SK-N-MC (cell line): ENCODE results near the gene CARD10.
"Not testable (repeated sequence)": the region's sequence is repeated elsewhere in the genome, so short reads cannot be mapped to it uniquely, and the experiment has no call there.

Experiments used
- DNase-seq: peaks from one replicate; pipeline ENCODE4 v3.0.0-alpha.2; 2011; ENCODE audit warnings: low read depth, low spot score
- H3K27ac ChIP-seq: fragments of 200-600 bp; sonication (generic); 2 replicates; pipeline ENCODE4 v1.5.1; 2016; ENCODE audit warnings: mixed run types
- H3K36me3 ChIP-seq: fragments of 200-600 bp; sonication (generic); 2 replicates; pipeline ENCODE4 v1.6.1; 2017; ENCODE audit warnings: antibody characterized with exemption, low read length, mixed read lengths; ENCODE audit not compliant: insufficient read depth
- H3K4me3 ChIP-seq: fragments of 200-600 bp; sonication (generic); 2 replicates; pipeline ENCODE4 v1.5.1; 2016
- H3K9ac ChIP-seq: fragments of 200-600 bp; sonication (generic); 2 replicates; pipeline ENCODE4 v1.8.0; 2017; ENCODE audit warnings: mixed run types, mixed read lengths; ENCODE audit not compliant: insufficient read length
- H3K9me3 ChIP-seq: fragments of 200-600 bp; sonication (generic); 2 replicates; pipeline ENCODE4 v1.6.1; 2017; ENCODE audit warnings: low read depth, mild to moderate bottlenecking, antibody characterized with exemption, low read length, moderate library complexity, mixed read lengths
- EZH2 ChIP-seq: fragments of 200-600 bp; sonication (generic); IDR thresholded peaks from one replicate; pipeline ENCODE4 v1.6.1; 2017; ENCODE audit warnings: antibody characterized with exemption
- FOXP2 ChIP-seq: optimal IDR thresholded peaks from 2 replicates; pipeline ENCODE3; 2011; ENCODE audit warnings: mild to moderate bottlenecking, moderate library complexity; ENCODE audit not compliant: insufficient read depth; ENCODE audit errors: extremely low read length, control extremely low read depth
- POLR2AphosphoS5 ChIP-seq: IDR thresholded peaks from 2 replicates; pipeline ENCODE4 v1.6.1; 2012; ENCODE audit warnings: mild to moderate bottlenecking, low read depth, low read length, borderline replicate concordance

The CARD10 gene

GRCh38 chr22:37471727-37472417 lies 47.3 kb downstream of the CARD10 start:
- no peak overlapping the region for H3K9ac ChIP-seq
- H3K4me3 ChIP-seq: no peak overlapping the region
- no peaks in the 10 kb centered on the region for H3K9me3 ChIP-seq
- TF ChIP-seq POLR2AphosphoS5 (no peak), FOXP2 (no peak), EZH2 (no peak)
- no peak for DNase-seq
- H3K36me3 ChIP-seq: no peaks in the 10 kb centered on the region
- H3K27ac ChIP-seq: no peak overlapping the region

DNA sequence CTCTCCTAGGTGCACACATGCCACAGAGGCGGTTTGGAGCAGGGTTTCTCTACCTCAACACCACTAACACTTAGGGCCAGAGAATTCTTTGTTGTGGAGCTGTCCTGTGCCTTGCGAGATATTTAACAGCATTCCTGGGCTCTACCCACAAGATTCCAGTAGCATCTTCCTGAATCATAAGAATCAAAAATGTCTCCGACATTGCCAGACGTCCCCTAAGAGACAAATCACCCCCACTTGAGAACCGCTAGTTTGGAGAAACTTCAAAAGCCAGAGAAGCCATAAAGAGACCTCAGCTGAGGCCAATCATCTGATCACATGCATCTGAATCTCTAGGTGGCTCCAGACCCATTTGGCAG lies 49.1 kb downstream of the CARD10 start:
- Histone ChIP-seq H3K36me3 (no peaks in the 10 kb centered on the region), H3K9me3 (no peaks in the 10 kb centered on the region), H3K4me3 (no peak overlapping the region), H3K9ac (no peak overlapping the region), H3K27ac (no peak overlapping the region)
- no peak for DNase-seq
- TF ChIP-seq FOXP2: no peak
- TF ChIP-seq POLR2AphosphoS5: no peak
- no peak for TF ChIP-seq EZH2

DNA sequence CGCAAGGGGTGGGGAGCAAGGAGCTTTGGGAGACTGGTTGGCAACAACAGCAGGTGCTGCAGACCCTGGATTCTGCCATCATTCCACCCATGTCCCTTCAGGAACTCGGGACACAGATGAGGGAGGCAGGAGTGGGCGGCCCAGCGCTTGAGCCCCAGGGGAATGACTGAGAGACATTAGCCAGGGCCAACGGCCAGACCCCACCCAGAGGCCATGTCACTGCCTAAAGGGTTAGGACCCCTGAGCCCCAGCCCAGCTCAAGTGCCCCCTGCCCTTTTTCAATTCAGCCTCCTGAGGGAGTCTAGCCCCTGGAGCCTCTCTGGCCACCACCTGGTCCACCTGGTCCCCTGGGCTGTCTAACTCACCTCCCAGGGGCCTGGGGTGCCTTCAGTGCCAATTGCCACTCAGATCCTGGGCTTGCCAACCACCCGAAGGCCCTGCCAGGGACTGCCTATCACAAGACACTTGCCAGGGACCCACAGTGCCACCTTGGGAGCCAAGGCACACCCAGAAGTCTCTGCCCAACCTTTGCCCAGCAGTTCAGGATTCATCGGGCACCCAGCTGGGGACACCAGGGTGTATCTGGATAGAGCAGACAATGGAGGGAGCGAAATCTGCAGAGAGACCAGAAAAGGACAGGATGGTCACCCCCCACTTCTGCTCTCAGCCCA lies 49.7 kb downstream of the CARD10 start:
- Histone ChIP-seq H3K36me3 (no peaks in the 10 kb centered on the region), H3K27ac (no peak overlapping the region), H3K4me3 (no peak overlapping the region), H3K9ac (no peak overlapping the region), H3K9me3 (no peaks in the 10 kb centered on the region)
- DNase-seq: no peak
- no peak for TF ChIP-seq FOXP2
- TF ChIP-seq EZH2: no peak
- no peak for TF ChIP-seq POLR2AphosphoS5

- not testable (repeated sequence) for H3K4me3 ChIP-seq, DNase-seq, H3K36me3 ChIP-seq, H3K27ac ChIP-seq, H3K9me3 ChIP-seq, H3K9ac ChIP-seq
Measured at GRCh38 chr22:37468201-37468695, 51.0 kb downstream of the CARD10 start.

DNA sequence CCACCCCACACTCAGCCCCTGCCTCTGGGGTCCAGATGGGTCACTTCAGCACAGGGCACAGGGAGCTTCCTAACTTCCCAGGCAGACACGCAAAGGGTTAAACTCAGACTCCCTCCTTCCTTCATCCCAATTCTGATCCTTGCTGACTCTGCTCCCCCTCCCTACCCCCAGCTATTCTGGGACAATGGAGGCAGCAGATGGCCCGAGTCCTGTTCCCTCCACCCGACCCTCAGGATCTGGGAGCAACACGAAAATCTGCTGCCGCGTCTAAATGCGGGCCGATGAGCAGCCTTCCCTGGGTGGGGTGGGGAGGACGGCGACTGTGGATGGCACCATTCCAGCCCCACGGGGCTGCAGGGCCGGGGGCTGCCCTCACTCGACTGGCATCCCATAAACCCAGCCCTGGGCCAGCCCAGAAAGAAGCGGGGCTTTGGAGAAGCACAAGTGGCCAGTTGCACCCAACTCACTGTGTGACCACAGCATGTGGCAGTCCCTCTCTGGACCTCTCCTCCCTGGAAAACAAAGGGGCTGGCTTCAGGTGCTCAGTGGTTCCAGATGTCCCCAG lies 51.7 kb downstream of the CARD10 start:
- no peak for DNase-seq
- no peak overlapping the region for H3K27ac ChIP-seq
- TF ChIP-seq POLR2AphosphoS5: no peak
- TF ChIP-seq EZH2: no peak
- TF ChIP-seq FOXP2: no peak
- H3K9me3 ChIP-seq: no peaks in the 10 kb centered on the region
- no peak overlapping the region for H3K9ac ChIP-seq
- H3K4me3 ChIP-seq: no peak overlapping the region
- H3K36me3 ChIP-seq: no peaks in the 10 kb centered on the region

DNA sequence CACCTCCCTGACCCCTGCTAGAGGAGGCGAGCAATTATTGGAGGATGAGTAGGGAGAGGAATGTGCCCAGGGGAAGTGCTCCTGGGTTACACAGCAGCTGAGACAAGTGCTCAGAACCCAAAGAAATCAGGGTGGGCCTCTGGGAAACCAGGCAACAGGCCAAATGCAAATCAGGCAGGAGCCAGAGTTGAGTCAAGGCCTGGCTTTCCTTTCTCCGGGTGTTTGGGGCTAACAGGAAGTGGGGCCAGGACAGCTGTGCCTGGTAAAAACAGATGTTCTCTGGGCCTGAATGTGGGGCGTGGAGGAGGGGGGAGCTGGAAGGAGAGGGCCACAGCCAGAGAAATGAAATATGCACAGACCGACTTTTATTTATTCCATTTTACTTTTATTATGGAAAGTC lies 55.0 kb downstream of the CARD10 start:
- Histone ChIP-seq H3K9me3 (no peaks in the 10 kb centered on the region), H3K9ac (no peak overlapping the region), H3K27ac (no peak overlapping the region), H3K4me3 (no peak overlapping the region), H3K36me3 (no peaks in the 10 kb centered on the region)
- TF ChIP-seq POLR2AphosphoS5 (no peak), EZH2 (no peak)
- DNase-seq: no peak

- H3K9ac ChIP-seq: no peak overlapping the region
- no peak overlapping the region for H3K27ac ChIP-seq
- no peaks in the 10 kb centered on the region for H3K9me3 ChIP-seq
- no peak for DNase-seq
- no peaks in the 10 kb centered on the region for H3K36me3 ChIP-seq
- TF ChIP-seq EZH2 (no peak), FOXP2 (no peak), POLR2AphosphoS5 (no peak)
- H3K4me3 ChIP-seq: no peak overlapping the region
Measured at GRCh38 chr22:37462983-37463382, 56.2 kb downstream of the CARD10 start.

DNA sequence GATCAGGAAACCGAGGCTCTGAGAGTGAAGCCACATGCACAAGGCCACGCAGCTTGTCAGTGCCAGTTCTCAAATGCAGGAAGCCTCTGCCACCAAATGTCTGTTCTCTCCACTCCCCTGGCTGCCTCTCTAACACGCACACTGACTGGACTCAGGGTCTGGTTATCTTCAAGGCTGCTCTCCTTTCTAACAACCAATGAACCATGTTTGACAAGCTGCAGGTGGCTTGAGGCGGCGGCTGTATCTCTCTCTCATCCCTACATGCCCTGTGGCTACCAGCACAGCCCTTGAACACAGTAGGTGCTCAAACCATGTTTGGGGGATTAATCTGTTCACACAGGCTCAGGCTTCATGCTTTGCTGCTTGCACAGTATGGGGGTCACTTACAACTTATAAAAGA lies 56.8 kb downstream of the CARD10 start:
- Histone ChIP-seq H3K36me3 (no peaks in the 10 kb centered on the region), H3K27ac (no peak overlapping the region), H3K4me3 (no peak overlapping the region), H3K9me3 (no peaks in the 10 kb centered on the region), H3K9ac (no peak overlapping the region)
- no peak for DNase-seq
- TF ChIP-seq FOXP2 (no peak), POLR2AphosphoS5 (no peak), EZH2 (no peak)

- H3K27ac ChIP-seq: no peak overlapping the region
- DNase-seq: no peak
- H3K9me3 ChIP-seq: no peaks in the 10 kb centered on the region
- no peak overlapping the region for H3K4me3 ChIP-seq
- H3K9ac ChIP-seq: no peak overlapping the region
- H3K36me3 ChIP-seq: no peaks in the 10 kb centered on the region
- no peak for TF ChIP-seq EZH2
- TF ChIP-seq POLR2AphosphoS5: no peak
- no peak for TF ChIP-seq FOXP2
Measured at GRCh38 chr22:37461961-37462360, 57.3 kb downstream of the CARD10 start.
